Stimulated activated naive CD8-positive, alpha-beta T cell treated with anti-CD3 and anti-CD28 coated beads, Interleukin-15, Interleukin-2, amounts not matched to agents 100 U/mL and 50 U/mL, for 24 hours (primary cell): ENCODE measurements around the gene BNIP5.
A peak's percentile ranks its signal among the peaks of the same experiment; 100 is the strongest.

ENCODE experiments used
- ATAC-seq: fragments of 150-1000 bp; cut with Tn5 transposase; one replicate; pipeline ENCODE4 v1.10.0; 2021
- DNase-seq: peaks from one replicate; pipeline ENCODE4 v3.0.0; 2021

The BNIP5 gene, protein sequence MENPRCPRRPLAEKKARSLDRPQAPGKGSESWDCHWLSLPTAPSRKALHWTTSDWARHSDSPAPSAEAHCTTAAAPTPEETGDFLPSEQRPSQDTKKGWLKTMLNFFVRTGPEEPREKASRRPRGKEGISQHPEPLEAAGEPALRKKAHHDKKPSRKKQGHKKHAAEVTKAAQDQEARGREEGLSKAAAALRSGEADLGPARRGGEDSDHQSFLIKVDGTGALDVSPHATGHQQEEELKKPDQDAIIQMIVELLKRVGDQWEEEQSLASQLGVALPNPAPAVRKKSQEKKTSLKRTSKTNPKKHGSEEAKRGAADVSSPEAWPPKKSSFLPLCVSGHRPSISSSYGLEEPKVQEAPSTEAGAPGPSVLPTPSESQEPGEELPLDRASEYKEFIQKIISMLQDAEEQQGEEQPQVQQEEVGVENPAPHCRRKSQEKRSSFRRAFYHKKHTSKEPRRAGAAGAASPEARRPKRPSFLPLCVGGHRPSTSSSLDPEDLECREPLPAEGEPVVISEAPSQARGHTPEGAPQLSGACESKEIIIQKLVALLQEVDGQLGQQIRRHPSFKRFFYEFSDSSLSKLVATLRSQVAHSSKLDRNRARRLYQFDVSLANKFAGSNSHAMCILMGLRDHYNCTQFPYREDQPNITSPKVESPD

GRCh38 chr6:36336779-36337241 is at the start of gene BNIP5:
Gene BNIP5 (minus strand): TSS chr6:36336888. CDS start chr6:36330690, 6,198 bp downstream.
- no peak for DNase-seq

DNA sequence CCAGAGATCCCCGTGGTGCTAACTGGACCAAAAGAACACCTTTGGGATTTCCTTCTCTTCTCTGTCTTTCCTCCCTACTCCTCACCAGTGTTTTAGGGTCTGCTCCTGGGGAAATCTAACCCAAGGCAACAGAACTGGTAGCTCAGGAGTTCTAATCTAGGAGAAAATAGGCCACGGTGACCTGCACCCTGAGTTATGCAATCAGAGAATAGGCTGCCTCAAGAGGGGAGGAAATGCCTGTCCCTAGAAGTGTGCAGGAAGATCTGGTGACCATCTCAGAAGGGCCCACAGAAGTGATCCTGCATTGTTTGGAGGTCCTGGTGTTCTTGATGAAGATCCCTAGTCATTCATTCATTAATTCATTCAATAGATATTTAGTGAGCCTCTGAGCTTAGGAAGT is 47.4 kb upstream of the BNIP5 start:
- DNase-seq, result no peak
- no peak for ATAC-seq

More at GRCh38 chr6:36336779-36337241, at the start of gene BNIP5:
- no peak for ATAC-seq

DNA sequence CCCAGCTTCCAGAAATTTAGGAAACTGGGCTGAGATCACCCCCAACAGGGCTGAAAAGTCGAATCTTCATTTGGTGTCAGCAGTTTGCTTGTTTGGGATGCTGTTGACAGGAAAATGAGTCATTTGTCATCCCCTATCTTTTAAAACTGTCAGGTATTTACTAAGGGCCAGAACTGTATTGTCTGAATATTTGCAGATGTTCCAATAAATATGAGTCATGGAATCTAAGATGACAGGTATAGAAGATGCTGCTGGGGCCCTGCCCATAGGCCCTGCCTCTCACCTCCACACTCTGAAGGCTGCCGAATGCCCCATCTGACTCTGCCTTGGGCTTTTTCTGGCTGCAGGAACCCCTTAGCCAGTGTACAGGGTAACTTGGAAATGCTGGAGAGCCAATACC is 46.9 kb upstream of the BNIP5 start:
- DNase-seq (no peak), ATAC-seq (peak; percentile 48)

DNA sequence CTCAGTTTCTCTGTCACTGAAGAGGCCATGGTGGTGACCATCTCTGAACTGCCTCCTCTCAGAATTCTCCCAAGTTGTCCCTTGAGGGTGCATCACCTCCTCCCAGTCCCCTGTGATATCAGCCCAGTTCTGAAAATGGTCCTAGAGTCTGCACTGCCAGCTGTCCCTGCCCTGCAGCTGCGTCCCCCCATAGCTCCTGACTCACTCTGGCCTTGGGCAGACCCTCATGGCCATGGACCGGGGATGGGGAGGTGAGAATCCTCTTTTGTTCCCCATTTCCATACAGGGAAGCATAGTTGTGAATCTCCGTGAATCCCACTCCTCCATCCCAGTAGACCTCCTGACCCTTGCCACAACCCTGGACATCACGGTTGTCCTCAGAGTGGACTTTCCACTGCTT is 46.3 kb upstream of the BNIP5 start:
- no peak for DNase-seq

GRCh38 chr6:36381502-36382389 is 45.1 kb upstream of the BNIP5 start:
- no peak for ATAC-seq
- DNase-seq, result no peak

More for the DNA sequence above, 46.3 kb upstream of the BNIP5 start:
- no peak for ATAC-seq

DNA sequence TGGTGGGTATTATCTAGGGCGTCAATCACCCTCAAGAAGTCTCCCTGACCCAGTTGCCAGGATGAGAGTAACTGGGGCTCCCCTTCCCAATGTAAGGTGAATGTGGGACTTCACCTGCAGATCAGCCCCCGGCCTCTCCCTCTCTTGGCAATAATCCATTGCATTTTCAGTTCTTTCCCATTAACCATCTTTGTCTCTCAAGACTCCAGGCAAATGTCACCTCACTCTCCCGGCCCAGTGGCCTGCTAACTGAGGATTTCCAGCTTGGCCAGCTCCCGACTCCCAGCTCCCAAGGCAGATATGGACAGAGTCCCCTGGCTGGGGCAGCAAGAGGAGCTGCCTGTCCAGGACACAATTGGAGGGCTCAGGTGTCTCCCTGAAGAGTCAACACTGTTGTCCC is 43.5 kb upstream of the BNIP5 start:
- DNase-seq, result no peak
- no peak for ATAC-seq

DNA sequence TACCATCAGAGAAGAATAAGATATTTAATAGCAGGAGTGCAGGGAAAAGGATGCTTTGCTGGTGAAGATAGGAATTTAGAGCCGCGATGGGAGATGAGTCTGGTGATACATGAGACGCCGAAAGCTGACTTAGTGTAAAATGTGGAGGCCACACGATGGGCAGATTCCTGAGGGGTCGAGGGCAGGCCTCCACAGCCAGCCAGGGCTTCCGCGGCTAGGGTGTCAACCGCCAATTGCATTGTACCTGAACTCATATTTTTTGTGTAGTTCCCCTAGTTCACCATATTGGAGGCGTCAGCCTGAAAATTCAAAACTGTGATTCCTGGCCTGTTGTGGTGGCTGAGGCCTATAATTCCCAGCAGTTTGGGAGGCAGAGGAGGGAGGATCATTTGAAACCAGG is 42.2 kb upstream of the BNIP5 start:
- no peak for ATAC-seq

GRCh38 chr6:36378243-36378920 is 41.7 kb upstream of the BNIP5 start:
- DNase-seq (no peak), ATAC-seq (no peak)

More for the DNA sequence above, 42.2 kb upstream of the BNIP5 start:
- DNase-seq, result no peak

DNA sequence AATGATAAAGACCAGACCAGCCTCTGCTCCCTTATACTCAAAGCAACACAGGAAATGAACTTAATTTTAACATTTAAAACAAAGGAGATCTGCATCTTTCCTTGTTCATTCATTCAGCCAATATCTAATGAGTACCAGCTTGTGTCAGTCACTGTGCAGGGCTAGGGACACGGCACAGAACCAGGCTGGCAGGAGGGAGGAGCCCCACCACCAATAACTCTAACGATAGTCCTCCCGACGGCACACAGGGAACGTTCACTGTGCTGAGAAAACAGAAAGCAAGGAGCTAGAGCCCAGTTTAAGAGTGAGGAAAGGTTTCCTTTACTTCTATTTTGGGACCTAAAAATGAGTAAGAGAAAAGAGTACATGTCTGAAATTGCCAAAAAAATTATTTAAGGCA is 40.9 kb upstream of the BNIP5 start:
- ATAC-seq, result no peak
- no peak for DNase-seq

DNA sequence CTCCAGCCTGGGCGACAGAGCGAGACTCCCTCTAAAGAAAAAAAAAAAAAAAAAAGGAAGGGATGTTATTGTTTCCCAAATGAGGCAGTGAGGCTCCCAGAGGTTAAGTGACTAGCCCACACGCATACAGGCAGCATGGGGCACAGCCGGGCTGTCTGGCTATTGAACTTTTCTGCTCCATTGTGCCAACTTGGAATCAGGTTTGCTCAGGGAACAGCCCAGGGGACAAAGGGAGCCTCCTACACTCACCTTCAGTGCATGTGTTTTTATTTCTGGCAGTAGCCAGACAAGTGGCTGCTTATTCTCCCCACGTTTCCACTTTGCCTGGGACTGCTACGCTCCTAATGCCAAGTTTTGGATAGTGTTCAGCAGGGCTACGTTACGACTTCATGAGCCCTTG is 40.1 kb upstream of the BNIP5 start:
- ATAC-seq (no peak), DNase-seq (no peak)

GRCh38 chr6:36376183-36376582 is 39.5 kb upstream of the BNIP5 start:
- DNase-seq, result no peak
- no peak for ATAC-seq

GRCh38 chr6:36375644-36376155 is 39.0 kb upstream of the BNIP5 start:
- ATAC-seq, result no peak
- DNase-seq, result no peak

GRCh38 chr6:36374972-36375371 is 38.3 kb upstream of the BNIP5 start:
- no peak for DNase-seq

GRCh38 chr6:36374194-36374593 is 37.5 kb upstream of the BNIP5 start:
- DNase-seq, result no peak
- ATAC-seq, result no peak

More at GRCh38 chr6:36374972-36375371, 38.3 kb upstream of the BNIP5 start:
- ATAC-seq, result no peak

GRCh38 chr6:36373368-36374019 is 36.8 kb upstream of the BNIP5 start:
- DNase-seq, result no peak
- no peak for ATAC-seq

GRCh38 chr6:36372088-36372487 is 35.4 kb upstream of the BNIP5 start:
- DNase-seq (no peak), ATAC-seq (no peak)

GRCh38 chr6:36371211-36371610 is 34.5 kb upstream of the BNIP5 start:
- ATAC-seq (no peak), DNase-seq (no peak)

- DNase-seq (no peak), ATAC-seq (no peak)
These were observed 34.0 kb upstream of the BNIP5 start for GRCh38 chr6:36370638-36371037.

- ATAC-seq (no peak), DNase-seq (no peak)
These were observed 32.5 kb upstream of the BNIP5 start for GRCh38 chr6:36368921-36369865.

- ATAC-seq (no peak), DNase-seq (no peak)
These were observed 31.7 kb upstream of the BNIP5 start for GRCh38 chr6:36368421-36368820.
